BE2C (cell line): ENCODE results near the gene CCDC183.

ENCODE experiments used
- DNase-seq: peaks from one replicate; pipeline ENCODE4 v3.0.0-alpha.2; 2020
- H3K27me3 ChIP-seq: fragments of 250-450 bp; sonication (Bioruptor Pico); 2 replicates; pipeline ENCODE4 v1.5.1; 2020; ENCODE audit warnings: mild to moderate bottlenecking
- H3K36me3 ChIP-seq: fragments of 250-450 bp; sonication (Bioruptor Pico); 2 replicates; pipeline ENCODE4 v1.5.1; 2020; ENCODE audit warnings: mild to moderate bottlenecking
- H3K4me1 ChIP-seq: fragments of 250-450 bp; sonication (Bioruptor Pico); 2 replicates; pipeline ENCODE4 v1.5.1; 2020
- H3K4me3 ChIP-seq: 2 replicates; pipeline ENCODE4 v1.5.1; 2011; ENCODE audit warnings: low read depth, low read length
- H3K9me3 ChIP-seq: fragments of 250-450 bp; sonication (Bioruptor Pico); 2 replicates; pipeline ENCODE4 v1.5.1; 2020
- CTCF ChIP-seq: IDR thresholded peaks from 2 replicates; pipeline ENCODE4 v1.5.1; 2012; ENCODE audit warnings: mild to moderate bottlenecking, low read depth, low read length

CCDC183 gene

GRCh38 chr9:136804509-136805206 lies 8.5 kb downstream of the CCDC183 start:
- Histone ChIP-seq H3K27me3 (no peaks in the 10 kb centered on the region), H3K36me3 (peaks cover 10% of the 10 kb centered on the region), H3K9me3 (no peaks in the 10 kb centered on the region), H3K4me3 (no peak overlapping the region), H3K4me1 (peaks cover 6% of the 10 kb centered on the region)
- DNase-seq, result no peak
- TF ChIP-seq CTCF, result no peak

- H3K9me3 ChIP-seq, result no peaks in the 10 kb centered on the region
- no peak overlapping the region for H3K4me3 ChIP-seq
- peaks cover 16% of the 10 kb centered on the region for H3K36me3 ChIP-seq
- peaks cover 4% of the 10 kb centered on the region; the same call in 1 of the 2 replicates for H3K4me1 ChIP-seq
- TF ChIP-seq CTCF, result no peak
- H3K27me3 ChIP-seq, result no peaks in the 10 kb centered on the region
- no peak for DNase-seq
Measured at GRCh38 chr9:136805207-136805740, 9.1 kb downstream of the CCDC183 start.

GRCh38 chr9:136806067-136806466 lies 9.9 kb downstream of the CCDC183 start:
- H3K27me3 ChIP-seq, result no peaks in the 10 kb centered on the region
- no peak overlapping the region for H3K4me3 ChIP-seq
- no peak for DNase-seq
- no peak for TF ChIP-seq CTCF
- peaks cover 24% of the 10 kb centered on the region for H3K36me3 ChIP-seq
- no peaks in the 10 kb centered on the region; the same call in none of the 2 replicates for H3K4me1 ChIP-seq
- no peaks in the 10 kb centered on the region for H3K9me3 ChIP-seq

GRCh38 chr9:136806631-136807201 lies 10.6 kb downstream of the CCDC183 start:
- Histone ChIP-seq H3K4me1 (no peaks in the 10 kb centered on the region; the same call in none of the 2 replicates), H3K4me3 (peak overlapping the region; percentile 67), H3K9me3 (no peaks in the 10 kb centered on the region), H3K27me3 (no peaks in the 10 kb centered on the region), H3K36me3 (peaks cover 30% of the 10 kb centered on the region)
- TF ChIP-seq CTCF, result no peak
- DNase-seq, result no peak

- Histone ChIP-seq H3K36me3 (peaks cover 36% of the 10 kb centered on the region), H3K9me3 (no peaks in the 10 kb centered on the region), H3K4me1 (no peaks in the 10 kb centered on the region; the same call in none of the 2 replicates), H3K27me3 (no peaks in the 10 kb centered on the region), H3K4me3 (peak within 1 kb of the TSS; percentile 67)
- DNase-seq, result peak; percentile 84
- no peak for TF ChIP-seq CTCF
Measured at GRCh38 chr9:136807281-136808074, 11.3 kb downstream of the CCDC183 start, which contains the start of gene RABL6. Gene RABL6 (plus strand): TSS chr9:136807948. CDS start chr9:136808197, 249 bp downstream.
